ENCODE measurements around the gene GRM4. TPM values are rescaled to one million over a fixed set of nuclear protein-coding genes. Genes with fewer than 3 reads are reported as not detected.
A peak's percentile ranks its signal among the peaks of the same experiment; 100 is the strongest.

Gene GRM4
- total and polyA plus RNA-seq, 9 of the 15 experiments (the other 6 are each of a cell fraction or from before 2014, with no cell fraction given) = 0.18 TPM; not detected in 8

- TF ChIP-seq NR2C1 (IDR thresholded peaks at IDR 0.05) (no peak), NR2C1 (tag; IDR thresholded peaks at IDR 0.05) (peak; percentile 25; the same call in 1 of the 2 replicates), ZC3H8 (IDR thresholded peaks at IDR 0.05) (no peak), MYNN (IDR thresholded peaks at IDR 0.05) (no peak), MYNN (CRISPR knock-in tag; IDR thresholded peaks at IDR 0.05) (0 out of 2 replicates have a peak, but pooled peaks have one; percentile 23), HDAC6 (IDR thresholded peaks at IDR 0.05; ENCODE audit: low read depth, low read length) (no peak), CBFA2T2 (conservative IDR thresholded peaks at IDR 0.05) (no peak), FOXP4 (CRISPR knock-in tag; IDR thresholded peaks at IDR 0.05; ENCODE audit: borderline replicate concordance) (no peak), MECOM (CRISPR knock-in tag; IDR thresholded peaks at IDR 0.05) (peak; percentile 86), ESRRA (IDR thresholded peaks at IDR 0.05; ENCODE audit: borderline replicate concordance, low read depth) (peak; percentile 82), TFAP4 (CRISPR knock-in tag; IDR thresholded peaks at IDR 0.05; ENCODE audit: borderline replicate concordance) (peak; percentile 68), NFIX (CRISPR knock-in tag; IDR thresholded peaks at IDR 0.05; ENCODE audit: low read depth) (peak; percentile 57), SAFB2 (IDR thresholded peaks at IDR 0.05; ENCODE audit: borderline replicate concordance, low read depth, low read length, severe bottlenecking) (no peak), E2F6 (IDR thresholded peaks at IDR 0.05; ENCODE audit: borderline replicate concordance in 1 of 2, extremely low read depth in 1 of 2, insufficient read depth in 1 of 2, insufficient read length in 1 of 2, low read depth in 1 of 2, low read length in 1 of 2, poor library complexity in 1 of 2, severe bottlenecking in 1 of 2) (peak in 1 of 2 experiments; percentile 11), FIP1L1 (IDR thresholded peaks at IDR 0.05; ENCODE audit: low read depth, low read length, poor library complexity, severe bottlenecking) (no peak), L3MBTL2 (IDR thresholded peaks at IDR 0.05) (peak; percentile 61), YY1 (IDR thresholded peaks at IDR 0.05; ENCODE audit: borderline replicate concordance in 1 of 3, control insufficient read depth in 1 of 3, extremely low read depth in 1 of 3, insufficient read depth in 3 of 3, insufficient read length in 1 of 3, insufficient replicate concordance in 2 of 3, low read depth in 1 of 3, low read length in 2 of 3) (peak in 1 of 3 experiments; percentile 16), PKNOX1 (IDR thresholded peaks at IDR 0.05) (peak; percentile 86), TEAD4 (IDR thresholded peaks at IDR 0.05; ENCODE audit: low read length) (no peak), TEAD4 (CRISPR knock-in tag; IDR thresholded peaks at IDR 0.05; ENCODE audit: borderline replicate concordance) (no peak), MEIS2 (IDR thresholded peaks at IDR 0.05; ENCODE audit: partially characterized antibody) (peak; percentile 77), RAD21 (CRISPR knock-in tag; conservative IDR thresholded peaks at IDR 0.05 in 1 of 2, IDR thresholded peaks at IDR 0.05 in 1 of 2) (peak in 1 of 2 experiments; percentile 33; a peak in 2 of 4 replicates)
These were observed 44.1 kb upstream of the GRM4 start (continued) for GRCh38 chr6:34189806-34190503.
